ENCODE results near the gene YOD1. TPM values are rescaled to one million over a fixed set of nuclear protein-coding genes. Genes with fewer than 3 reads are reported as not detected.

Gene YOD1
- total and polyA plus RNA-seq, 10 of the 15 experiments (the other 5 are each of a cell fraction or from before 2014, with no cell fraction given): 2.1 to 7.9 (median 5.0) TPM

DNA sequence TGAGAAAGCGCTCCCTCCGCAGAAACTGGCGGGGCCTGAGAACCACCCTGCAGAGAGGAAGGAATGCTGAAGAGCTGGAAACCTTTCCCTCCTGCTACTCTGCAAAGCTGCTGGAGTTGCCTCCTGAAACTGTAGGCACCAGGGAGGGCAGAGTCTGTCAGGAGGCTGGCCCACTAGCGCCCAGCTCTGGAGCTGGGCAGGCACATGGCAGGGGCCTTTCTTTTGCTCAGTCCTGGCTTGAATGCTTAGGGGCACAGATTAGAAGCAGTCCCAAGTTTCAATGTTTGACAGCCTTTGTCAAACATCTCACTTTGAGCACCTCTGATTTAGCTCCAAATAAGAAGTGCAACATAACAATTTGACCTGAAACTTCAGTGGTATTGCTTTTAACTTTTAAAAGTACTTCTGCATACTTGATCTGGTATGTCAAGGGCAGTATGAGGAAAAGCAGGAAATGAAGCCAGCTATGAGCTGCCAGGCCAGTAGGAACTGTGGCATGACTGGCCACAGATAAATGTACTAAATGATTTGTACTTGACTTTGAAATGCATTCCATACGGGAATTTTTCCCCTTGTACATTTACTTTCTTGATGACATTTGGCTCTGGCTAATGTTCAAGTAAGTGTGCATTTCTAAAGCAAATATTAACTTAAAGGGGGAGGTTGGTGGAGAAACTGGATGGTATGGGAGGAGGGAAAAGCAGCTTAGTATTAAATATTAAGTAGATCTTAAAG, 25.7 kb downstream of the YOD1 start:
- peaks cover 0 to 10% of the 10 kb centered on the region in 2 experiments for H3K27me3 ChIP-seq (replicated peaks in 1 of 2; ENCODE audit: control insufficient read depth in 2 of 2, insufficient read depth in 2 of 2, low read length in 1 of 2)
- H3K4me1 ChIP-seq (ENCODE audit: control insufficient read depth, insufficient read depth, low read length): no peaks in the 10 kb centered on the region
- in situ Hi-C loops (cut with MboI) (no loop called here), intact Hi-C loops (cut with micrococcal nuclease; ENCODE audit: unreplicated experiment) (no loop called here)
- no peaks in the 10 kb centered on the region for H3K79me2 ChIP-seq (ENCODE audit: control insufficient read depth, insufficient read depth, low read length)
- no TSS peak for BruUV-seq (replicated peaks)
- TF ChIP-seq, protein P1, sequence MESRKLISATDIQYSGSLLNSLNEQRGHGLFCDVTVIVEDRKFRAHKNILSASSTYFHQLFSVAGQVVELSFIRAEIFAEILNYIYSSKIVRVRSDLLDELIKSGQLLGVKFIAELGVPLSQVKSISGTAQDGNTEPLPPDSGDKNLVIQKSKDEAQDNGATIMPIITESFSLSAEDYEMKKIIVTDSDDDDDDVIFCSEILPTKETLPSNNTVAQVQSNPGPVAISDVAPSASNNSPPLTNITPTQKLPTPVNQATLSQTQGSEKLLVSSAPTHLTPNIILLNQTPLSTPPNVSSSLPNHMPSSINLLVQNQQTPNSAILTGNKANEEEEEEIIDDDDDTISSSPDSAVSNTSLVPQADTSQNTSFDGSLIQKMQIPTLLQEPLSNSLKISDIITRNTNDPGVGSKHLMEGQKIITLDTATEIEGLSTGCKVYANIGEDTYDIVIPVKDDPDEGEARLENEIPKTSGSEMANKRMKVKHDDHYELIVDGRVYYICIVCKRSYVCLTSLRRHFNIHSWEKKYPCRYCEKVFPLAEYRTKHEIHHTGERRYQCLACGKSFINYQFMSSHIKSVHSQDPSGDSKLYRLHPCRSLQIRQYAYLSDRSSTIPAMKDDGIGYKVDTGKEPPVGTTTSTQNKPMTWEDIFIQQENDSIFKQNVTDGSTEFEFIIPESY (IDR thresholded peaks at IDR 0.05): no peak
- TF ChIP-seq CHD4 (IDR thresholded peaks at IDR 0.05) (no peak), BACH1 (IDR thresholded peaks at IDR 0.05; ENCODE audit: borderline replicate concordance) (no peak), TAF1 (IDR thresholded peaks at IDR 0.05; ENCODE audit: borderline replicate concordance, low read depth, low read length) (no peak), SREBF2 (IDR thresholded peaks at IDR 0.05; ENCODE audit: low read length) (no peak), POLR2AphosphoS2 (IDR thresholded peaks at IDR 0.05; ENCODE audit: low read depth, low read length) (no peak), MEF2B (IDR thresholded peaks at IDR 0.05; ENCODE audit: partially characterized antibody, poor library complexity, severe bottlenecking) (no peak), CBX3 (IDR thresholded peaks at IDR 0.05; ENCODE audit: borderline replicate concordance, low read depth) (no peak), TCF3 (IDR thresholded peaks at IDR 0.05; ENCODE audit: borderline replicate concordance, insufficient read depth, low read depth, low read length) (no peak), EZH2 (IDR thresholded peaks at IDR 0.05; ENCODE audit: borderline replicate concordance, control insufficient read depth, low read depth, low read length) (no peak), TARDBP (IDR thresholded peaks at IDR 0.05; ENCODE audit: borderline replicate concordance) (no peak), SMARCA5 (IDR thresholded peaks at IDR 0.05) (no peak), FOXK2 (IDR thresholded peaks at IDR 0.05) (no peak)
- TF ChIP-seq, protein P2, sequence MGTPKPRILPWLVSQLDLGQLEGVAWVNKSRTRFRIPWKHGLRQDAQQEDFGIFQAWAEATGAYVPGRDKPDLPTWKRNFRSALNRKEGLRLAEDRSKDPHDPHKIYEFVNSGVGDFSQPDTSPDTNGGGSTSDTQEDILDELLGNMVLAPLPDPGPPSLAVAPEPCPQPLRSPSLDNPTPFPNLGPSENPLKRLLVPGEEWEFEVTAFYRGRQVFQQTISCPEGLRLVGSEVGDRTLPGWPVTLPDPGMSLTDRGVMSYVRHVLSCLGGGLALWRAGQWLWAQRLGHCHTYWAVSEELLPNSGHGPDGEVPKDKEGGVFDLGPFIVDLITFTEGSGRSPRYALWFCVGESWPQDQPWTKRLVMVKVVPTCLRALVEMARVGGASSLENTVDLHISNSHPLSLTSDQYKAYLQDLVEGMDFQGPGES (IDR thresholded peaks at IDR 0.05): no peak
- TF ChIP-seq, protein P3, sequence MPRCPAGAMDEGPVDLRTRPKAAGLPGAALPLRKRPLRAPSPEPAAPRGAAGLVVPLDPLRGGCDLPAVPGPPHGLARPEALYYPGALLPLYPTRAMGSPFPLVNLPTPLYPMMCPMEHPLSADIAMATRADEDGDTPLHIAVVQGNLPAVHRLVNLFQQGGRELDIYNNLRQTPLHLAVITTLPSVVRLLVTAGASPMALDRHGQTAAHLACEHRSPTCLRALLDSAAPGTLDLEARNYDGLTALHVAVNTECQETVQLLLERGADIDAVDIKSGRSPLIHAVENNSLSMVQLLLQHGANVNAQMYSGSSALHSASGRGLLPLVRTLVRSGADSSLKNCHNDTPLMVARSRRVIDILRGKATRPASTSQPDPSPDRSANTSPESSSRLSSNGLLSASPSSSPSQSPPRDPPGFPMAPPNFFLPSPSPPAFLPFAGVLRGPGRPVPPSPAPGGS (IDR thresholded peaks at IDR 0.05; ENCODE audit: borderline replicate concordance, insufficient read depth, low read depth, low read length, poor library complexity, severe bottlenecking): no peak
- TF ChIP-seq, protein P4, sequence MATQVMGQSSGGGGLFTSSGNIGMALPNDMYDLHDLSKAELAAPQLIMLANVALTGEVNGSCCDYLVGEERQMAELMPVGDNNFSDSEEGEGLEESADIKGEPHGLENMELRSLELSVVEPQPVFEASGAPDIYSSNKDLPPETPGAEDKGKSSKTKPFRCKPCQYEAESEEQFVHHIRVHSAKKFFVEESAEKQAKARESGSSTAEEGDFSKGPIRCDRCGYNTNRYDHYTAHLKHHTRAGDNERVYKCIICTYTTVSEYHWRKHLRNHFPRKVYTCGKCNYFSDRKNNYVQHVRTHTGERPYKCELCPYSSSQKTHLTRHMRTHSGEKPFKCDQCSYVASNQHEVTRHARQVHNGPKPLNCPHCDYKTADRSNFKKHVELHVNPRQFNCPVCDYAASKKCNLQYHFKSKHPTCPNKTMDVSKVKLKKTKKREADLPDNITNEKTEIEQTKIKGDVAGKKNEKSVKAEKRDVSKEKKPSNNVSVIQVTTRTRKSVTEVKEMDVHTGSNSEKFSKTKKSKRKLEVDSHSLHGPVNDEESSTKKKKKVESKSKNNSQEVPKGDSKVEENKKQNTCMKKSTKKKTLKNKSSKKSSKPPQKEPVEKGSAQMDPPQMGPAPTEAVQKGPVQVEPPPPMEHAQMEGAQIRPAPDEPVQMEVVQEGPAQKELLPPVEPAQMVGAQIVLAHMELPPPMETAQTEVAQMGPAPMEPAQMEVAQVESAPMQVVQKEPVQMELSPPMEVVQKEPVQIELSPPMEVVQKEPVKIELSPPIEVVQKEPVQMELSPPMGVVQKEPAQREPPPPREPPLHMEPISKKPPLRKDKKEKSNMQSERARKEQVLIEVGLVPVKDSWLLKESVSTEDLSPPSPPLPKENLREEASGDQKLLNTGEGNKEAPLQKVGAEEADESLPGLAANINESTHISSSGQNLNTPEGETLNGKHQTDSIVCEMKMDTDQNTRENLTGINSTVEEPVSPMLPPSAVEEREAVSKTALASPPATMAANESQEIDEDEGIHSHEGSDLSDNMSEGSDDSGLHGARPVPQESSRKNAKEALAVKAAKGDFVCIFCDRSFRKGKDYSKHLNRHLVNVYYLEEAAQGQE (IDR thresholded peaks at IDR 0.05; ENCODE audit: low read depth, low read length): no peak
- no peak overlapping the region for H3K9ac ChIP-seq (ENCODE audit: control insufficient read depth, insufficient read depth, low read length)
- ChIA-PET POLR2A (interaction anchor here (1.2 kb wide), 1 partner anchor 12 kb away, joined by 3 read pairs; no protein-coding TSS in a partner anchor), CTCF (interaction anchor here (5.3 kb wide), 1 partner anchor 19 kb away, joined by 19 read pairs; no protein-coding TSS in a partner anchor), SMC1A (ENCODE audit: uncharacterized antibody, unreplicated experiment) (interaction anchor here (0.6 to 0.9 kb wide), 2 partner anchors 9 to 11 kb away, joined by 3 to 4 read pairs; no protein-coding TSS in a partner anchor), RAD21 (ENCODE audit: unreplicated experiment) (no interaction called here)
- H3K4me2 ChIP-seq (ENCODE audit: control insufficient read depth, insufficient read depth): no peak overlapping the region
- no peak overlapping the region for H3K4me3 ChIP-seq
- 10% methylated on average over 2 of the region's 5 CpGs for WGBS (ENCODE audit: insufficient coverage, insufficient replicate concordance, low lambda C conversion rate, missing lambda C conversion rate)
- ATAC-seq: no peak
- H3K9me3 ChIP-seq (replicated peaks; ENCODE audit: control insufficient read depth, insufficient read depth, low read length): no peaks in the 10 kb centered on the region
- H4K20me1 ChIP-seq (ENCODE audit: control insufficient read depth, insufficient read depth): no peaks in the 10 kb centered on the region
- H3K36me3 ChIP-seq (ENCODE audit: control insufficient read depth in 2 of 2, insufficient read depth in 2 of 2, low read length in 1 of 2): no peaks in the 10 kb centered on the region
- no peak overlapping the region for H2AFZ ChIP-seq (ENCODE audit: control insufficient read depth, low read depth, low read length)
- H3K27ac ChIP-seq (ENCODE audit: control insufficient read depth, insufficient read depth): no peak overlapping the region
- FAIRE-seq: no peak
- DNase-seq (ENCODE audit: low read depth, low spot score): no peak
